HG02588 (cell line): ENCODE measurements around the gene INSL3.
"Not testable (repeated sequence)": the region's sequence is repeated elsewhere in the genome, so short reads cannot be mapped to it uniquely, and the experiment has no call there.

Experiments used
- ATAC-seq: cut with Tn5 transposase; IDR thresholded peaks from one replicate; pipeline ENCODE4 v1.9.1; 2021; ENCODE audit warnings: mild to moderate bottlenecking, moderate library complexity; ENCODE audit not compliant: unreplicated experiment

The INSL3 gene

DNA sequence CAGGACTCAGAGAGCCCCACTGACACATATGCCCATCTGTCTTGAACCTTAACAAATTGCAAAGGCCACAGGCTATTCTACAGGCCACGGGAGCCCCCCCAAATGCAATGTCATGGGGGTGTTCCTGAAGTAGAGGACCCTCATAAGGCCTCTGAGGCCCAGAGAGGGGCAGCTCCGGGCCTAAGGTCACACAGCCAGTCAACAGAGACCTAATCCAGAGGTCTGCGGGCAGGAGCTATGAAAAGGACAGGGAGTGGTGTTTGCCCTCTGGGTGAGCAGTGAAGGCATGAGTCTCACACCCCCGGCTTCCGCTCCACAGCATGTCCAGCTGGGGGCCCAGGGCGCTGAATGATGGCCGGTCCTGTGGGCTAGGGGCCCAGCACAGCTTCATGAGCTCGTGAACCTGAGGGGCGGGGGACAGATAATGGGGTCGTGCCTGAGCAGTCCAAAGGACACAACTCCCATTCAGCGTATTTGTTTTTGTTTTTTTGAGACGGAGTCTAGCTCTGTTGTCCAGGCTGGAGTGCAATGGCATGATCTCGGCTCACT, 5.3 kb upstream of the INSL3 start:
- ATAC-seq = no peak

DNA sequence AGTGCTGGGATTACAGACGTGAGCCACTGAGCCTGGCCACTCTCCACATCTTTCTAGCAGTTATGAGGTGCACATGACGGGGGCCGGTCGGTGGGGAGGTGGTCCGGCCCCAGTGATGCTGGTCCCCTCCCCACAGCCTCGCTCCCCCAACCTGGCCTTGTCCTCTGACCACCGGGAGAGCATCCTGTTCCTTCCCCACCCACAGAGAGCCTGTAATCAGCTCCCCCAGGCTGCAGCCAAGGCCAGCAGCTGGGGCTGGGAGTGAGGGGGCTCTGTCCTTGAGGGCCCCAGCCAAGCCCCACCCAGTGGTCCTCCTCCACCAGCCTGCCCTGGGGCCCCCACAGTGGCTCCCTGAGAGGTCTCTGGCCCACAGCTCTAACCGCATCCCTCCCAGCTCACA, 3.0 kb upstream of the INSL3 start:
- ATAC-seq = no peak

DNA sequence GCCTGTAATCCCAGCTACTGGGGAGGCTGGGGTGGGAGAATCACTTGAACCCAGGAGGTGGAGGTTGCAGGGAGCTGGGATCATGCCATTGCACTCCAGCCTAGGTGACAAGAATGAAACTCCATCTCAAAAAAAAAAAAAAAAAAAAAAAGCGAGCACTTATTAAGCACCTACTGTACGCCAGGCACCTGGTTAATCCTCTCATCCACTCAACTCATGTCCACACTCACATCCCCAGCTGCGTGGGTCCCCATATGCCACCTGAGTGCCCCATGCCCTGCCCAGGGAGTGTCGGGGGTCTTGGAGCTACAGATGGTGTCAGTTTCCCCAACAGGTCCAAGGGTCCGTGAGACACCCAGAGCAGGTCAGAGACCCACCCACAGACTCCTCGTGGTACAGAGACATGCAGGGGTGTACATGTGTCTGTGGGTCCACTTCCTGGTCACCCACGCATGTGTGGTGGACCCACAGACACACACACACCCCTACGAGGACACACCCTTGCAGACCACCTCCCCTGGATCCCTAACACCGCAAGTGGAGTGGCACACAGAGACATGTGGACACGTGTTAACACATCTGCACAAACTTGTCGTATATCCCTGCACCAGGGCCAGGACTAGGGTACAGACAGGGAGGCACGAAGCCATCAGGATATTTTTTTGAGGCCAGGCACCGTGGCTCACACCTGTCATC, 3.5 kb downstream of the INSL3 start:
- no peak for ATAC-seq

DNA sequence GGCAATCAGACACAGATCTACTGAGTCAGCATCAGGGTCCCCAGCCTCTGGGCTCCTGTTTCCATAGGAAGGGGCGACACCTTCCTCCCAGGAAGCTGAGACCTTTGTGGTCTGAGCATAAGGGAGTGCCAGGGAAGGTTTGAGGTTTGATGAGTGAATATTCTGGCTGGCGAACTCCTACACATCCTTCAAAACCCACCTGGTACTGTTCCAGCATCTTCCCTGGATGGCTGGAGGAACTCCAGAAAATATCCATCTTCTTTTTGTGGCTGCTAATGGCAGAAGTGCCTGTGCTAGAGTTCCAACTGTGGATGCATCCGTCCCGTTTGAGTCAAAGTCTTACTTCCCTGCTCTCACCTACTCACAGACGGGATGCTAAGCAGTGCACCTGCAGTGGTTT, 9.2 kb downstream of the INSL3 start:
- ATAC-seq = no peak

DNA sequence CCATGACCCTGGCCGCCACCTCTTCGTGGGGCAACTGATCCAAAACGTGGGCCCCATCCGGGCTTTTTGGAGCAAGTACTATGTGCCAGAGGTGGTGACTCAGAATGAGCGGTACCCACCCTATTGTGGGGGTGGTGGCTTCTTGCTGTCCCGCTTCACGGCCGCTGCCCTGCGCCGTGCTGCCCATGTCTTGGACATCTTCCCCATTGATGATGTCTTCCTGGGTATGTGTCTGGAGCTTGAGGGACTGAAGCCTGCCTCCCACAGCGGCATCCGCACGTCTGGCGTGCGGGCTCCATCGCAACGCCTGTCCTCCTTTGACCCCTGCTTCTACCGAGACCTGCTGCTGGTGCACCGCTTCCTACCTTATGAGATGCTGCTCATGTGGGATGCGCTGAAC, 9.6 kb downstream of the INSL3 start:
- no peak for ATAC-seq

DNA sequence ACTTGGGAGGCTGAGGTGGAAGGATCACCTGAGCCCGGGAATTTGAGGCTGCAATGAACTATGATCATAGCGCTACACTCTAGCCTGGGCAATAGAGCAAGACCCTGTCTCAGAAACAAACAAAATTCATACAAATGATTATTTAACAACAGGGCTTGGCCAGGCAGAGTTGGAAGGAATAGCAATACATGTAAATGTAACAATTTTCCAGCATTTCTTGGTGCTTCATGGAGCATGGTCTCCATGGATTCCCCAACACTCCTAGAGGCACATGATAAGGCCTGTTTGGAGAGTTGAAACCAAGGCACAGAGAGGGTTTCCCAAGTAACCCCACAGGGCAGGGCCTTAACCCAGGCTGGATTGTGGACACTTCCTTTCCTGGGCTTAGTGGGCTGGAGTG, 10.2 kb downstream of the INSL3 start:
- no peak for ATAC-seq

DNA sequence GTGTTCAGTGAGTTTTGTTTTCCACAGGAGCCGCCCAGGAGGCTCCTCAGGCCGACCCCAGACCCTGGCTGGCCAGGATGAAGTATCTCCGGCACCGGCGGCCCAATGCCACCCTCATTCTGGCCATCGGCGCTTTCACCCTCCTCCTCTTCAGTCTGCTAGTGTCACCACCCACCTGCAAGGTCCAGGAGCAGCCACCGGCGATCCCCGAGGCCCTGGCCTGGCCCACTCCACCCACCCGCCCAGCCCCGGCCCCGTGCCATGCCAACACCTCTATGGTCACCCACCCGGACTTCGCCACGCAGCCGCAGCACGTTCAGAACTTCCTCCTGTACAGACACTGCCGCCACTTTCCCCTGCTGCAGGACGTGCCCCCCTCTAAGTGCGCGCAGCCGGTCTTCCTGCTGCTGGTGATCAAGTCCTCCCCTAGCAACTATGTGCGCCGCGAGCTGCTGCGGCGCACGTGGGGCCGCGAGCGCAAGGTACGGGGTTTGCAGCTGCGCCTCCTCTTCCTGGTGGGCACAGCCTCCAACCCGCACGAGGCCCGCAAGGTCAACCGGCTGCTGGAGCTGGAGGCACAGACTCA, 13.5 kb downstream of the INSL3 start:
- no peak for ATAC-seq

DNA sequence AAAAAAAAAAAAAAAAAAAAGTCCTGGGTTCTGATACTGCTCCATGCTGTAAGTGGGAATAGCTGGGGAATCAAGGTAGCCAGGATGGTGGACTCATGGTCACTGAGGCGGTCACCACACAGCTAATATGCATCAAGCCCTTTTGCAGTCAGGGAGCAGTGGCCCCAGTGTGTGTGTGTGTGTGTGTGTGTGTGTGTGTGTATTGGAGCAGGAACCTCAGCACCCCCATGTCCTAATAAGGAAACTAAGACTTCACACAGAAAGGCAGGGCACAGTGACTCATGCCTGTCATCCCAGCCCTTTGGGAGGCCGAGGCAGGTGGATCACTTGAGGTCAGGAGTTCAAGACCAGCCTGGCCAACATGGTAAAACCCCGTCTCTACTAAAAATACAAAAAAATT, 14.4 kb downstream of the INSL3 start:
- ATAC-seq = no peak

DNA sequence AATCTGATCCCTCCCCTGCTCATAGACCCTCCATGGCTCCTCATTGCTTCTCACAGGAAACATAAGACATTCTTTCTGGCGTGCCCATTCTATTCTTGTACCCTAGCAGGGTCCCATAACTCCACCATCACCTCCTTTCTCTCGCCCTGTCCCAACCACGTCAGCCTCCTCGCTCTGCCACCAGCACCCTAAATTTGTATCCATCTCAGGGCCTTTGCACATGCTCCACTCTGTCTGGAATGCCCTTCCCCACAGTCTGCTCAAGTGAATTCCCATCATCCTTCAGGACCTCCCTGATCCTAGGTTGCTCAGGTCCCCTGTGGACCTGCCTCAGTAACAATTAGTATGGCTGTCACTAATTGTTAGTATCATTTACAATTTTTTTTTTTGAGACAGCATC, 15.9 kb downstream of the INSL3 start:
- ATAC-seq = no peak

DNA sequence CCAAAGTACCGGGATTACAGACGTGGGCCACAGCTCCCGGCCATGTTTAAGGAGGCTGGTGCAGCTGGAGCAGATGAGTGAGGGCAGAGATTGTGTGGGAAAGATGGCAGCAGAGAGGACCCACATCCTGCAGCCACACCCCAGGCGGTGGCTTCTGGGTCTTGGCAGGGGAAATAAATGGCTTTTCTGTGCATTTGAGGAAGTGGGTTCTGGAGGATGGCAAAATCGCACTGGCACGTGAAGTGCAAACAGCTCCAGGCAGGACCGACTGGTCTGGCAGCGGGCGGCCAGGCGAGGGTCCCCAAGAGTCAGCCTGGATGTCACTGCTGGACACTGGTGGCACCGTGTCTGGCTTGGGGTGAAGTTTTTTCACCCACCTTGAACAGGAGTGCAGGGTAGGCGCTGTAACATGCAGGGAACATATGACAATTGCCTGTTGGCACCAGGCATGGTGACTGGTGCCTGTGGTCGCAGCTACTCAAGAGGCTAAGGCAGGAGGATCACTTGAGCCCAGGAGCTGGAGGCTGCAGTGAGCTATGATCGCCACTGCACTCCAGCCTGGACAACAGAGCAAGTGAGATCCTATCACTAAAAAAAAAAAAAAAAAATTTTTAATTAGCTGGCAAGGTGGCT, 17.9 kb downstream of the INSL3 start:
- no peak for ATAC-seq

DNA sequence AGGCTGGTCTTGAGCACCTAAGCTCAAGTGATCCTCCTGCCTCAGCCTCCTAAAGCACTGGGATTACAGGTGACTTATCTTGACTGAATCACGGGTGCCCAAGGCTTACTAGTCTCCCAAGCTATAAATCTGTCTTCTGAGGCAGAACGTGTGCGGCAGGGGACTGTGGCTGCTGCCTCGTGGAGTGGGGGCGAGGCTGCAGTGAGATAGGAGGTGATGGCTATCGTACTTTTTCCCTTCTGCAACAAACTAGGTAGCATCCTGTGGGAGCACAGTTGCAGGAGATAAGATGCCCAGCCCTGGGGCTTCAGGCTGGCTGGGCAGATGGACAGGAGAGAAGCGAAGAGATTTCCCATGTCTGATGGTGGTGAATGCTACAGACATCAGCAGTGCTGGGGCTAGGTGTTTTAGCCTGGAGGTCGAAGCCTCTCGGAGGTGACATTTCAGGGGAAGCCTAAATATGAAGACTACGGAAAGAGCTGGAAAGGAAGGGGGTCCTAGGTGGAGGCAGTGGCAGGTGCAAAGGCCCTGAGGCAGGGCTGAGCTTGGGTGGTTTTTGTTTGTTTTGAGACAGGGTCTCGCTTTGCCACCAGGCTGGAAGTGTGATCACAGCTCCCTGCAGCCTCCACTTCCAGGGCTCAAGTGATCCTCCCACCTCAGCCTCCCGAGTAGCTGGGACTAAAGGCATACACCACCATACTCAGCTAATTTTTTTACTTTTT, 19.0 kb downstream of the INSL3 start:
- ATAC-seq = no peak

DNA sequence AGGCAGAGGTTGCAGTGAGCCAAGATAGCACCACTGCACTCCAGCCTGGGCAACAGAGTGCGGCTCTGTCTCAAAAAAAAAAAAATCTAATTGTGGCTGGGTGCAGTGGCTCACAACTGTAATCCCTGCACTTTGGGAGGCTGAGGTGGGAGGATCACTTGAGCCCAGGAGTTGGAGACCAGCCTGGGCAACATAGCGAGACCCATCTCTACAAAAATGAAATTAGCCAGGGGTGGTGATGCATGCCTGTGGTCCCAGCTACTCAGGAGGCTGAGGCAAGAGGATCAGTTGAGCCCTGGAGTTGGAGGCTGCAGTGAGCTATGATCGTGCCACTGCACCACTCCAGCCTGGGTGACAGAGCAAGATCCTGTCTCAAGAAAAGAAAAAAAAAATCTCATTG, 22.7 kb downstream of the INSL3 start:
- ATAC-seq = not testable (repeated sequence)

DNA sequence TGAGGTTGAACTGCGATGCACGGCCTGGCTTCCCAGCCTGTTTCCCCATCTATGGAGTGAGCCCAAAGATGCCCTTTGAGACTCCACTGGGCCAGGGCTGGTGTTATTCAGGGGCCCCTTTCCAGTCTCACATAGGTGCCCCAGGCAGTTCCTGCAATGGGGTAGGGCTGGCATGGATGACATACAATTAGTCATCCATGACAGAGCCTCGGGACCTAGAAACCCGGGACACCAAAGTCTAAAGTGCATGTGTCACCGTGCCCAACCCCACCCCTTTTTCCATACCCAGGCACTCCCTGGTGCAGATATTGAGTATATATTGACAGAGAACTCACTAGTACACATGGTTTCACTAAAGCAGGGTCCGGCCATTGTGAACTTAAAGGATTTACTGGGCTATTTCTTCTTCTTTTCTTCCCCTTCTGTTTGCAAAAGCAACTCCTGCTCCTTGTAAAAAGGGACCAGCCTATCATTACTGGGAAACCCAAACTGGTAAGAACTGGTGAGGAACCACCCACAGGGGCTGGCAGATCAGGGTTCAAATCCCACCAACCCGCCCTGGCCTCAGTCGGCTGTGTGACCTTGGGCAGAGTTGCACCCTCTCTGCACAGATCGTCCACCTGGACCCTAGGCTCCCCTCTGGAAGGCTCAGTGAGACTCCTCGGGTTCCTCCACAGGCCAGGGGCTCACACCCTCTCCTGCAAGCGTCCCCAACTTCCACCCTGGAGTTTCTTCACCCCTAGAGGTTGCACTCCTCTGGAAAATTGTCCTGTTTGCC, 23.7 kb downstream of the INSL3 start:
- ATAC-seq = no peak

DNA sequence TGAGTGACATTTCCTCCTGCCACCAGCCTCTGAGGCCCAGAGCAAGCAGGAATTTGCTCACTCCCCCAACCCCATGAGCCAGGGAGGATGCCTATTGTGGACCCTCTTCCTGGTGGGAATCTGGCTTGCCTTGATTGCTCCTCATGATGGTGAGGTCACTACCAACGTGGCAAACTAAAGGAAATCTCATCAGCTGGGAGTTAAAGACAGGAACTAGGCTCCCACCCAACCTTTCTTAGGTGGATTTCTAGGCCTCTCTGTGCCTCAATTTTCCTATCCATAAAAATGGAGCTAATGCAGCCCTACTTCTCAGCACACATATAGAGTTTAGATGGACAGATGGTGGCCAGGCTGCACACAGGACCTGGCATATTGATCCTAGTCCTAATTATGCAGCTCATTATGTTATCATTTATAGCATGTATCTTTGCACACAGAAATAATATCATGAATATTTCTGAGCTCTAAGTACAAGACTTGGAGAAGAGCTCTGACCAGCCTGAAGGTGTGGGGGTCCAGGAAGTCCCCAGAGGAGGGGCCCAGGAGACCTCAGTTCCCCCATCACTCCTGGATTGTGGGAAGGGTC, 24.4 kb downstream of the INSL3 start:
- ATAC-seq = no peak

DNA sequence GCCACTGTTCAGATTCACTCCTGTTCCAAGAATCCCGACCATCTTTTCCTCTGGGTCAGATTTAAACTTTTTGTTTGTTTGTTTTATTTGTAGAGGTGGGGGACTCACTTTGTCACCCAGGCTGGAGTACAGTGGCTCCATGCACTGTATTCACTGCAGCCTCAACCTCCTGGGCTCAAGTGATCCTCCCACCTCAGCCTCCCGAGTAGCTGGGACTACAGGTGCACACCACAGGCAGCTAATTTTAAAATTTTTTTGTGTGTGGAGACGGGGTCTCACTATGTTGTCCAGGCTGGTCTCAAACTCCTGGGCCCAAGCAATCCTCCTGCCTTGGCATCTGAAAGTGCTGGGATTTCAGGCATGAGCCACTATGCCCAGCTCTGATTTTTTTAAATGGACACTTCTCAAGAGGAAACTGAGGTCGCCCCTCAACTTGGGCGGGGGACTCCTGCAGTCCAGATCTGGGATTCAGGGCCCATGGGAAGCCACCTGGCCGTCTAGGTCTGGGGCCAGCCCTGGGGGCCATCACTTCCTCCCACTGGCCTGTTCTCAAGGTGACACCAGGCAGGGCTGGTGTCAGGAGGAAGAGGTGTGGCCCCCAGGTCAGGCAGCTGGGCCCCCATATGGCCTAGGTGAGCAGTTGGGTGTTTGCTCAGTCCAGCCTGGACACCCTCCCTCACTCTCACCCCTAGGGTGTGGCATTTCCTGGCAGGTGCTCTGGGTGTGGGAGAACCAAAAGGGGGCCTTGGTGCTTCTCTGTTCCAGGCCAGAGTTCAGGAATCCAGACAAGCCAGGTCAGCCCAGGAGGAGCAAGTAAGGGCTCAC, 25.1 kb downstream of the INSL3 start:
- no peak for ATAC-seq

DNA sequence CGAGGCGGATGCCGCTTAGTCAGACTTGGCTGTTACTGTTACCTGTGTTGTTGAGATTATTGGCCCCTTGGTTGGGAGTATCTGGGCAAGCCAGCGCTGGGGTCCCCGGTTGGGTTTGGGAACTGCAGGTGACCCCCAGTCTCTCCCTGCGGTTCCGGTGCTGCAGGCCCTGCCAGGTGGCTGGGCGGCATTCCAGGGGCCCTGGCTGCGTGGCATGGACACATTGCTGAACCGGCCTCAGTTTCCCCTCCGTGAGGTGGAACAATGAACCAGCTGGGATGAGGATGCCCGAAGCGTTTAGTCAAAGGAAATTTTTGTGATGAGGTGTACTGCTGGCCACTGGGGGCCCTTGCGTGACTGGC, 25.8 kb downstream of the INSL3 start:
- no peak for ATAC-seq

DNA sequence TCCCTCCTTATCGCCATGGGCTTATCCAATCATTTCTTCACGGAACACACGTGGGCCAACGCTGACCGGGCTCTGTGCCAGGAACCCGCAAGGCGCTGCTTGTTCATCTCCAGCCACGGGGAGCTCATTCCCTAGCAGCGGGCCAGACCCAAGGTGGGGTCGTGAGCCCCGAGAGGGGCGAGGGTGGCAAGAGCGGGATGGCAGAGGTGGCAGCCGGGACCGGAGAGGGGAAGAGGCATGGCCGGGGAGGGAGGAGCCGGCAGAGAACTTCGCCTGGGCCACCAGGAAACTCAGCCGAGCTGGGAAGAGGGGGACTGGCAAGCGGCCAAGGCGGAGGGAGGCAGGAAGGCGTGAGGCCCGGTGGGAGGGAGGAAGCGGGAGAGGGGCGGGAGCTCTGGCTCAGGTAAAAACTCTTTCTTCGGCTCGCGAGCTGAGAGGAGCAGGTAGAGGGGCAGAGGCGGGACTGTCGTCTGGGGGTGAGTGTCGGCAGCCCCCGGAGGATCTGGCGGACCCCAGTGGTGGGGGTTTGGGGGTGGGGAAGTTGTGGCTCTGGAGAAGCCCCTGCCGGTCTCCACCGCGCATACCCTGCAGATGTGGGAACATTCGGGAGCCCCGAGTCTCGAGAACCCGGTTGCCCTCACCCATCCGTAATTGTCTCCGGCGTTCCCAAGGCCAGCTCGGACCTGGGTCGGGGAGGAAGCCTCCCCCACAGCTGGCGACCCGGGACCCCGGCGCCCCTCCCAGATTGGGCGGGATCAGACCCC, 26.4 kb downstream of the INSL3 start, which contains the start of gene B3GNT3:
B3GNT3 (plus strand) TSS at position 408 of the 764 bp plus-strand sequence. CDS start 12,670 bp downstream, outside the sequence.
- ATAC-seq = no peak

DNA sequence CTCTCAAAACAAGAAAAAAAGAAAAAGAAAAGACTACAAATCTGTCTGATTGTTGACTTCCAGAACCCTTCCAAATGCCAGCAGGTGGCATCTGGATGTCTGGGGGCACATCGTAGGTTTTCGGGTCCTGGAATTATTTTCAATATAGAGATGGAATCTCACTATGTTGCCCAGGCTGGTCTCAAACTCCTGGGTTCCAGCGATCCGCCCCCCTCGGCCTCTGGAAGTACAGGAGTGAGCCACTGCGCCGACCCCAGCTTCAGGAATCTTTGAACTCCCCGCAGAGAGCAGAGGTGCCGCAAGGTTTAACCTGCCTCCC, 26.9 kb downstream of the INSL3 start:
- no peak for ATAC-seq
